Measurements from ENCODE around the gene RSPO3.

The RSPO3 gene

GRCh38 chr6:127173156-127173940 is 54.9 kb downstream of the RSPO3 start:
- DNase-seq (ENCODE audit: insufficient read length) (no peak), FAIRE-seq (no peak)
- TF ChIP-seq TAF1 (IDR thresholded peaks at IDR 0.05; ENCODE audit: borderline replicate concordance, low read depth, low read length) (no peak), POLR2A (IDR thresholded peaks at IDR 0.05; ENCODE audit: low read depth, low read length) (no peak), POLR2AphosphoS5 (IDR thresholded peaks at IDR 0.05; ENCODE audit: low read depth, low read length) (no peak)

- DNase-seq (ENCODE audit: insufficient read length) = no peak
Measured at GRCh38 chr6:127176146-127176545, 57.7 kb downstream of the RSPO3 start.

GRCh38 chr6:127177030-127177922 is 58.8 kb downstream of the RSPO3 start:
- no peak for TF ChIP-seq TAF1 (IDR thresholded peaks at IDR 0.05; ENCODE audit: borderline replicate concordance, low read depth, low read length)
- TF ChIP-seq POLR2A (IDR thresholded peaks at IDR 0.05; ENCODE audit: low read depth, low read length) = no peak
- TF ChIP-seq POLR2AphosphoS5 (IDR thresholded peaks at IDR 0.05; ENCODE audit: low read depth, low read length) = no peak
- DNase-seq (ENCODE audit: insufficient read length) = no peak
- FAIRE-seq = no peak

More at GRCh38 chr6:127176146-127176545, 57.7 kb downstream of the RSPO3 start:
- FAIRE-seq = no peak
- TF ChIP-seq POLR2A (IDR thresholded peaks at IDR 0.05; ENCODE audit: low read depth, low read length) (no peak), POLR2AphosphoS5 (IDR thresholded peaks at IDR 0.05; ENCODE audit: low read depth, low read length) (no peak), TAF1 (IDR thresholded peaks at IDR 0.05; ENCODE audit: borderline replicate concordance, low read depth, low read length) (no peak)

GRCh38 chr6:127177923-127178231 is 59.4 kb downstream of the RSPO3 start:
- DNase-seq (ENCODE audit: insufficient read length) (no peak), FAIRE-seq (no peak)
- TF ChIP-seq POLR2AphosphoS5 (IDR thresholded peaks at IDR 0.05; ENCODE audit: low read depth, low read length) (no peak), TAF1 (IDR thresholded peaks at IDR 0.05; ENCODE audit: borderline replicate concordance, low read depth, low read length) (no peak), POLR2A (IDR thresholded peaks at IDR 0.05; ENCODE audit: low read depth, low read length) (no peak)

- TF ChIP-seq TAF1 (IDR thresholded peaks at IDR 0.05; ENCODE audit: borderline replicate concordance, low read depth, low read length) (no peak), POLR2AphosphoS5 (IDR thresholded peaks at IDR 0.05; ENCODE audit: low read depth, low read length) (no peak), POLR2A (IDR thresholded peaks at IDR 0.05; ENCODE audit: low read depth, low read length) (no peak)
- FAIRE-seq (no peak), DNase-seq (ENCODE audit: insufficient read length) (no peak)
Measured at GRCh38 chr6:127178746-127179145, 60.3 kb downstream of the RSPO3 start.

GRCh38 chr6:127180426-127180825 is 62.0 kb downstream of the RSPO3 start:
- DNase-seq (ENCODE audit: insufficient read length) (no peak), FAIRE-seq (no peak)
- TF ChIP-seq POLR2A (IDR thresholded peaks at IDR 0.05; ENCODE audit: low read depth, low read length) (no peak), TAF1 (IDR thresholded peaks at IDR 0.05; ENCODE audit: borderline replicate concordance, low read depth, low read length) (no peak), POLR2AphosphoS5 (IDR thresholded peaks at IDR 0.05; ENCODE audit: low read depth, low read length) (no peak)

- DNase-seq (ENCODE audit: insufficient read length) = no peak
- no peak for TF ChIP-seq POLR2AphosphoS5 (IDR thresholded peaks at IDR 0.05; ENCODE audit: low read depth, low read length)
- TF ChIP-seq POLR2A (IDR thresholded peaks at IDR 0.05; ENCODE audit: low read depth, low read length) = no peak
- TF ChIP-seq TAF1 (IDR thresholded peaks at IDR 0.05; ENCODE audit: borderline replicate concordance, low read depth, low read length) = no peak
- no peak for FAIRE-seq
Measured at GRCh38 chr6:127182501-127182900, 64.0 kb downstream of the RSPO3 start.

- no peak for FAIRE-seq
- TF ChIP-seq TAF1 (IDR thresholded peaks at IDR 0.05; ENCODE audit: borderline replicate concordance, low read depth, low read length) (no peak), POLR2A (IDR thresholded peaks at IDR 0.05; ENCODE audit: low read depth, low read length) (no peak)
- no peak for DNase-seq (ENCODE audit: insufficient read length)
Measured at GRCh38 chr6:127185437-127185995, 67.0 kb downstream of the RSPO3 start.

- FAIRE-seq = peak; percentile 74
- DNase-seq (ENCODE audit: insufficient read length) = no peak
- TF ChIP-seq TAF1 (IDR thresholded peaks at IDR 0.05; ENCODE audit: borderline replicate concordance, low read depth, low read length) = no peak
- no peak for TF ChIP-seq POLR2A (IDR thresholded peaks at IDR 0.05; ENCODE audit: low read depth, low read length)
- TF ChIP-seq POLR2AphosphoS5 (IDR thresholded peaks at IDR 0.05; ENCODE audit: low read depth, low read length) = no peak
Measured at GRCh38 chr6:127186889-127187288, 68.4 kb downstream of the RSPO3 start.

GRCh38 chr6:127188744-127189143 is 70.3 kb downstream of the RSPO3 start:
- no peak for DNase-seq (ENCODE audit: insufficient read length)
- TF ChIP-seq POLR2A (IDR thresholded peaks at IDR 0.05; ENCODE audit: low read depth, low read length) (no peak), TAF1 (IDR thresholded peaks at IDR 0.05; ENCODE audit: borderline replicate concordance, low read depth, low read length) (no peak)
- FAIRE-seq = no peak

GRCh38 chr6:127190552-127190951 is 72.1 kb downstream of the RSPO3 start:
- no peak for DNase-seq (ENCODE audit: insufficient read length)
- TF ChIP-seq POLR2A (IDR thresholded peaks at IDR 0.05; ENCODE audit: low read depth, low read length) (no peak), POLR2AphosphoS5 (IDR thresholded peaks at IDR 0.05; ENCODE audit: low read depth, low read length) (no peak), TAF1 (IDR thresholded peaks at IDR 0.05; ENCODE audit: borderline replicate concordance, low read depth, low read length) (no peak)
- no peak for FAIRE-seq
